Measurements from ENCODE around the gene PLEKHA7. TPM values are rescaled to one million over a fixed set of nuclear protein-coding genes. Genes with fewer than 3 reads are reported as not detected.
"Not testable (repeated sequence)": the region's sequence is repeated elsewhere in the genome, so short reads cannot be mapped to it uniquely, and the experiment has no call there.

PLEKHA7 gene
- total and polyA plus RNA-seq, 2 of the 8 experiments (the other 6 are each of a cell fraction or from before 2014, with no cell fraction given): 11.4 to 25.6 TPM

GRCh38 chr11:16918543-16919182, 95.6 kb downstream of the PLEKHA7 start:
- FAIRE-seq: not testable (repeated sequence)
- 92% methylated on average over 6 of the region's 6 CpGs; no CpG with 5 or more reads in 1 of the 2 experiments for WGBS, 2 experiments (ENCODE audit: extremely low coverage in 1 of 2, insufficient coverage in 1 of 2, insufficient read length in 1 of 2, insufficient replicate concordance in 2 of 2, low coverage in 1 of 2, low lambda C conversion rate in 2 of 2, missing lambda C conversion rate in 1 of 2)

More at GRCh38 chr11:16918543-16919182, 95.6 kb downstream of the PLEKHA7 start:
- H3K4me1 ChIP-seq (replicated peaks in 1 of 4; ENCODE audit: control insufficient read depth in 3 of 4, insufficient read depth in 4 of 4, low read length in 3 of 4); H3K36me3 ChIP-seq (ENCODE audit: control insufficient read depth in 2 of 4, insufficient read depth in 4 of 4, low read length in 3 of 4); H3K23me2 ChIP-seq (ENCODE audit: low read depth, low read length); H3K9me3 ChIP-seq (ENCODE audit: insufficient read depth in 2 of 2, low read depth in 1 of 2, low read length in 1 of 2); H3K27me3 ChIP-seq (replicated peaks in 1 of 4; ENCODE audit: control insufficient read depth in 3 of 4, extremely low read depth in 1 of 4, insufficient read depth in 3 of 4, low read length in 3 of 4); H2BK5ac ChIP-seq (ENCODE audit: low read depth, low read length); H3K14ac ChIP-seq (ENCODE audit: insufficient read length); H2BK120ac ChIP-seq (replicated peaks; ENCODE audit: low read depth, low read length); DNase-seq (ENCODE audit: low read depth in 1 of 2, low spot score in 2 of 2); H4K91ac ChIP-seq (replicated peaks; ENCODE audit: insufficient read length, low read length); H3K56ac ChIP-seq (replicated peaks; ENCODE audit: insufficient read length, low read depth, low read length); H3K4me2 ChIP-seq (ENCODE audit: insufficient read depth in 1 of 2, low read depth in 2 of 2, low read length in 2 of 2); H3K4me3 ChIP-seq (ENCODE audit: extremely low read depth in 1 of 4, insufficient read depth in 2 of 4, low read depth in 3 of 4, low read length in 4 of 4); H4K5ac ChIP-seq (ENCODE audit: insufficient read length, low read depth, low read length); H2AFZ ChIP-seq (ENCODE audit: low read length); H3K9ac ChIP-seq (replicated peaks in 1 of 4; ENCODE audit: extremely low read depth in 1 of 4, low read depth in 3 of 4, low read length in 3 of 4); H4K8ac ChIP-seq (ENCODE audit: extremely low read depth, insufficient read depth, low read length); H3K4ac ChIP-seq (replicated peaks; ENCODE audit: insufficient read length, low read depth, low read length); H2BK15ac ChIP-seq (ENCODE audit: low read length); H2BK20ac ChIP-seq (ENCODE audit: low read length); H3K23ac ChIP-seq (ENCODE audit: insufficient read length); H3K18ac ChIP-seq (ENCODE audit: extremely low read depth, low read length); H2AK5ac ChIP-seq (ENCODE audit: low read depth, low read length); H3K27ac ChIP-seq (ENCODE audit: low read depth, low read length); H2BK12ac ChIP-seq (ENCODE audit: low read depth, low read length); H3K79me1 ChIP-seq (ENCODE audit: low read depth, low read length); H3K79me2 ChIP-seq (ENCODE audit: control insufficient read depth in 1 of 2, insufficient read depth in 2 of 2, low read length in 2 of 2): not testable (repeated sequence)
- ChIA-PET POLR2A (ENCODE audit: partially characterized antibody) (interaction anchor here (0.5 kb wide), 1 partner anchor 9 kb away, joined by 4 read pairs; no protein-coding TSS in a partner anchor), CTCF (ENCODE audit: partially characterized antibody) (interaction anchor here (0.7 to 2.8 kb wide), 6 partner anchors 10 to 145 kb away, joined by 3 to 8 read pairs (median 4); no protein-coding TSS in a partner anchor)
- H4K20me1 ChIP-seq (replicated peaks in 1 of 2; ENCODE audit: control insufficient read depth in 1 of 2, insufficient read depth in 2 of 2, low read length in 2 of 2): peaks cover 4 to 16% of the 10 kb centered on the region in 2 experiments
